Measurements from ENCODE around the gene EMX1.

The EMX1 gene

GRCh38 chr2:72956936-72957335 is 39.6 kb downstream of the EMX1 start:
- peak in 1 of 56 donors; percentile 35 for DNase-seq

- no peak for DNase-seq
Measured at GRCh38 chr2:72958542-72959385, 41.4 kb downstream of the EMX1 start.

- no peak for DNase-seq
Measured at GRCh38 chr2:72959554-72959953, 42.2 kb downstream of the EMX1 start.

- DNase-seq = no peak
Measured at GRCh38 chr2:72959995-72960981, 43.0 kb downstream of the EMX1 start.

- no peak for DNase-seq
Measured at GRCh38 chr2:72961036-72961720, 43.9 kb downstream of the EMX1 start.

GRCh38 chr2:72961853-72962468 is 44.6 kb downstream of the EMX1 start:
- DNase-seq = no peak

GRCh38 chr2:72962911-72963310 is 45.6 kb downstream of the EMX1 start:
- no peak for DNase-seq

- DNase-seq = no peak
Measured at GRCh38 chr2:72963423-72964145, 46.3 kb downstream of the EMX1 start.

- DNase-seq = no peak
Measured at GRCh38 chr2:72964146-72964525, 46.8 kb downstream of the EMX1 start.

- no peak for DNase-seq
Measured at GRCh38 chr2:72965016-72965415, 47.7 kb downstream of the EMX1 start.

GRCh38 chr2:72965770-72966450 is 48.6 kb downstream of the EMX1 start:
- DNase-seq = no peak

- no peak for DNase-seq
Measured at GRCh38 chr2:72968286-72968685, 51.0 kb downstream of the EMX1 start.

GRCh38 chr2:72969706-72970105 is 52.4 kb downstream of the EMX1 start:
- DNase-seq = no peak

- no peak for DNase-seq
Measured at GRCh38 chr2:72971036-72971435, 53.7 kb downstream of the EMX1 start.

- DNase-seq = peak in 1 of 56 donors; percentile 23
Measured at GRCh38 chr2:72972352-72973136, 55.2 kb downstream of the EMX1 start.

- DNase-seq = no peak
Measured at GRCh38 chr2:72973137-72973535, 55.8 kb downstream of the EMX1 start.

GRCh38 chr2:72973566-72974435 is 56.5 kb downstream of the EMX1 start:
- DNase-seq = peak in 17 of 56 donors; percentile 8 to 41 (median 19)

- no peak for DNase-seq
Measured at GRCh38 chr2:72974436-72974754, 57.1 kb downstream of the EMX1 start.

Measured in amygdala (tissue), 56 donors.